Fibroblast of skin of scalp (primary cell): ENCODE data around the gene RAB40B.
A peak's percentile ranks its signal among the peaks of the same experiment; 100 is the strongest.

Experiments
- DNase-seq: peaks from one replicate; pipeline ENCODE4 v3.0.0-alpha.2; 2013

The RAB40B gene

GRCh38 chr17:82614095-82614631 lies 84.3 kb downstream of the RAB40B start:
- no peak for DNase-seq

- DNase-seq, result no peak
These were observed 85.0 kb downstream of the RAB40B start for GRCh38 chr17:82613283-82614094.

DNA sequence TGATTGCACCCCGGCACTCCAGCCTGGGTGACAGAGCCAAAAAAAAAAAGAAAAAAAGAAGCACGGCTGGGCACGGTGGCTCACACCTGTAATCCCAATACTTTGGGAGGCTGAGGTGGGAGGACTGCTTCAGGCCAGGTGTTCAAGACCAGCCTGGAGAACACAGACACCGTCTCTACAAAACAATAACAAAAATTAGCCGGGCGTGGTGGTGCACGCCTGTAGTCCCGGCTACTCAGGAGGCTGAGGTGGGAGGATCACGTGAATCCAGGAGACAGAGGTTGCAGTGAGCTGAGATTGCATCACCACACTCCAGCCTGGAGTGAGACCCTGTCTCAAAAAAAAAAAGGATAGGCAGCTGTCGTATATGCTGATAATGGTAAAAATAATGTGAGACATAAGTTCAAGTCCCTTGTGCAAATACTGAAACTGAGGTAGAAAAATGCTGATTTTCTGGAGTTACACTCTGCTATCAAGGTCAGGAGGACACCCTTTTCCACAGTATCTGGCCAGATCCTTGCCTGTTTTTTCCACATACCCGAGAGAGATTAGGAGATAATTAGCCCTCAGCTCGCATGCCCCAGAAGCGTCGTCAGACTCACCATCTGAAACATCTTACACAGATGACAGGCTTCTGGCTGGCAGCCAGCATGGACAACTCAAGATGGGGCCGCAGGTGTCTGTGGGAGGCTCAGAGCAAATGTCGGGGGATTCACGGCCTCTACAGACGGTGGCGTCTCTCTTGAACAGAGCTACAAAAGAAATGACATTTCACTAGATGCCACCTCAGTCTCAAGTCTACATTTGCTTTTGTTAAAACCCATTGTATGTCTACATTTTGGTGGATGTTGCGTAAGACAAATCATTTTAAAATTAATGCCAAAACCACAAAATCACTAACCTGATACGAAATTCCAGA lies 87.1 kb downstream of the RAB40B start:
- DNase-seq, result peak; percentile 47

DNA sequence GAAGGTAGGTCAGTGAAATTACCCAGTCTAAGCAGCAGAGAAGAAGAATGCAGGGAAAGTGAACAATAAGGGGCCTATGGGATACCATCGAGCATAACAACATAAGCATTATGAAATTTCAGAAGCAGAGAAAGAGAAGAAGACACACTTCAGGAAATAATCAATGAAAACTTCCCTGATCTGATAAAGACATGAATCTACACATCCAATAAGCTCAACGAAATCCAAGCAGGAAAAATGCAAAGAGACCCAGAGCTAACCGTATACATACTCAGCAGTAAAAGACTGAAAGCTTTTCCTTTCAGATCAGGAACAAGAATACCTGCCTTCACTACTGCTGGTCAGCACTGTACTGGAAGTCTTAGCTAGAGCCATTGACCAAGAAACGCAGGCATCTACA lies 88.8 kb downstream of the RAB40B start:
- DNase-seq, result no peak

DNA sequence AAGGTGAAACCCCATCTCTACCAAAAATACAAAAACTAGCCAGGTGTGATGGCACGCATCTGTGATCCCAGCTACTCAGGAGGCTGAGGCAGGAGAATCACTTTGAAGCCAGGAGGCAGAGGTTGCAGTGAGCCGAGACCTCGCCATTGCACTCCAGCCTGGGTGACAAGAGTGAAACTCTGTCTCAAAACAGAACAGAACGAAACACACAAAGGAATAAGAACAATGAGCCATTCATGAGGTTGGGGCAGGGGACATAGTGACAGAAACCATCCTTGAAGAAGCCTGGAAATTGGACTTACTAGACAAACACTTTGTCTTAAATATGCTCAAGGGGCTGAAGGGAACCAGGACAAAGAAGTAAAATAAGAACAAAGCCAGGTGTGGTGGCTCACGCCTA lies 89.7 kb downstream of the RAB40B start:
- DNase-seq, result no peak

GRCh38 chr17:82605939-82606600 lies 92.4 kb downstream of the RAB40B start:
- no peak for DNase-seq
